ENCODE results near the gene ZIC4.

The ZIC4 gene

DNA sequence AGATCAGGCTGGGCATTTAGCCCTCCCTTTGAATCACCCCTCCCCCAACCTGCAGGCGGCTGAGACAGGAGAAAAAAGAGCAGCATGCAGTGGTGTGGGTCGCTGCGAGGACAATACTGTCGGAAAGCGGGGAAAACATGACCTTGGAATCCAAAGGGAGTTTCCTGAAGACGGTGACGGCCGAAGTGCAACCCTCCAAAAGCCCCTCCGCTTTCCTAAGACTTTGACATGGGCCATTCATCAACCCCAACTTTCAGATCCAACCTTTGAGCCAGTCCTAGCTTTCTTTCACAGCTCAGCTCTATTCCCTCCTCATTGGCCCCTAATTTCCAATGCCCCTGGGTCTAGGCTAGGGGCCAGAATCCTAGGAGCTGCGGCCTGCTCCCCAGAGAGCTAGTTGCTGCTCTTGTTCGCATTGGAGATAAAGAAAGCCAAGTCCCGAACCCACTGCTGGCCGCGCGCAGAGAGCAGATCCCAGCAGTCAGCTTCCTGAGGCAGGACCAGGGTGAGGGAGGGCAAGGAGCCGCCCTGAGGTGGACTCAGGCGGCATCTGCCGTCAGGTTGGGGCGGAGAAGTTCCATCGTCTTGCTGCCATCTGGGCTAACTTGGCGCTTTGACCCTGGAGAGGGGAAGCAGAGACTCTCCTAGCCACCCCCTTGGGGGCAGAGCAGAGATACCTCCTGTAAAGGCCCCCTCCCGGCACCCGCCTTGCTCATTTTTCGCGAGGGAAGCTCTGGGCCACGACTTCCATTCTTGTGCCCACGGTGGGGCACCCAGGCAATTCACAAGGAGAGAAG, 914 bp downstream of the ZIC4 start:
- DNase-seq (ENCODE audit: low read depth in 3 of 3, low spot score in 1 of 3) = no peak

DNA sequence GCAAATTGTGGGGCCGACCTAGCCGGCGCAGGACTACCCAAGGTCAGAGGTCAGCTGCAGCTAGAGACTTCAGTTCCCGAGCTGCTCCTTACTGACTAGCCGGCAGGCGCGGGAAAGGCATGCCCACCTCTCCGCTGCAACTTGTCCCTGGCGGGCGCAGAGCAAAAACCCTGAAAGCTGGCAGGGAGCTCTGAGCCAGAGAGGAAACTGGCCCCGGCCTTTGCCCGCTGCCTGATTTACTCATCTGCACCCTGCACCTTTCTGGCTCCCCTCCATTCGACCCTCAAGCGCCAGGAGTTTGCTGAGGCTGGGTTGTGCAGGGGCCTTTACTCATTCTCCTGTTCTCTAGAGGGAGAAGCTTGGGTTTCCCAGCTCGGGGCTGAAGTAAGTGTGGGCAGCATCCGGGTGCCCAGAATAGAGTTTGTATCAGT, 1.5 kb downstream of the ZIC4 start:
- no peak for DNase-seq (ENCODE audit: low read depth in 3 of 3, low spot score in 1 of 3)

DNA sequence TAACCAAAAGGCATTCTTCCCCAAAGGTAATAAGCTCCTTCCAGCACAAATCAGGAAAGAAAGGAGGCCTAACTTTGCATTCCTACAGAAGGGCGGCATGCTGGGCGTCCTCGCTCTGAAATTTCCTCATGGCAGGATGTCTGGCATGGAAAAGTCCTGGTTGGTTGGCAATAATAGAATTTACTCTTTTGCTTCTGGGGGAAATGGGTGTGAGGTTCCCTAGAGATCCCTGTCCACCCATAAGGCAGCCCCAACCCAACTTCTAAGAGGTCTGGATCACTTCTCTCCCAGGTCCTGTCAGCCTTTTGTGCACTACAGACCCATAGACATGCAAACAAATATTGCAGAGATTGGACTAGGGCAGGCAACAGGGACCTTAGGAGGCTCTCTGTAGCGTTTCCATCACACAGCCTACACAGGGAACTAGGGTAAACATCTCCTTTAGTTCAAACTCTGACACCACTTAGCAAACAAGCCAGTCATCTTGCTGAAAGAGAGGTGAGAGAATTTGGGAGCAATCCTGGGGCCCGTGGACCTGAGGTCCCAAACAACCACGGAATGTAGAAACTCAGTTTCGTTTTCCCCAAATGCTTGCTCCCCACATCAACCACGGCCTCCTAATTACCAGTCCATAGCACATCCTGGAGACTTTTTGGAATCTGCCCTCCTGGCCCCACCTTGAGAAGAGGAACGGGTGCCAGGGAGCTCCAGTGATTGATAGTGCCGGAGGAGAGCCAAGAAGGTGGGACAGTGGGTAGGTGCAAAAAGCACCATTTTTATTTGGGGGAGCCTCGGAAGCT, 2.1 kb downstream of the ZIC4 start:
- DNase-seq (ENCODE audit: low read depth in 3 of 3, low spot score in 1 of 3) = no peak

DNA sequence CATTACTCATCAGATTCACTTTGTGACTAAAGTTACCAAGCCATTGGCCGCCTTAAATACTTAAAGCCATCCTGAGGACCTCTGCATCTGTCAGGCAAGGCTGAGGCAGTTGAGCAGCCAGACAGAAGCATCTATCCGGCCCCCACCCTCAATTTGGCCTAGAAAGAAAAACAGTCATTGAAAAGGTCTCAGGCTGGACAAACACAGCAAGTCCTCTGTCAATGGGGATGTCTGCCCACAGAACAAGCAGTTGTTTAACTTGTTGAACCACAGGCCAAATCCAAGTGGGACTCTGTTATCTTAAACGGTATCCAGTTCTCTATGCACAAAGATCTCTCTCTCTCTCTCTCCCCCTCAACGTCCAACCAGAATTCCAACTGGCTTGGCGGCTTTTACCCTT, 2.8 kb downstream of the ZIC4 start:
- DNase-seq (ENCODE audit: low read depth in 3 of 3, low spot score in 1 of 3) = no peak

DNA sequence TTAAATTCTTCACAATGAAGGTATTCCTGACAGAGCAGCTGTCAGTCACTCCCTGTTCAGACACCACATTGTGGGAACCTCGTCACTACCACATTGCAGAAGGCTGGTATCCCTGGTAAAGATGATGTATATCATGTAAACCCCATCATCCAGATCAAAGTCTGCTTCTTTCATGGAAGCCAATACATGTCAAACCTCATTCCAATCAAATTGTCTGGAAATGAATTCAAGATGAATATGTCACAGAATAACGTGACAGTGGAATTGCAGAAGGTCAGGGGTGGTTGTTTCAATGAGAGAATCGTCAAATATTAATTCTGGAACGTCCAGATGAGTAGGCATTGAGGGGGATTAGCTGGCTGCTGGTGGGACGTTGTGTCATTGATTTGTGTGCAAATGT, 4.2 kb downstream of the ZIC4 start:
- DNase-seq (ENCODE audit: low read depth in 3 of 3, low spot score in 1 of 3) = no peak

DNA sequence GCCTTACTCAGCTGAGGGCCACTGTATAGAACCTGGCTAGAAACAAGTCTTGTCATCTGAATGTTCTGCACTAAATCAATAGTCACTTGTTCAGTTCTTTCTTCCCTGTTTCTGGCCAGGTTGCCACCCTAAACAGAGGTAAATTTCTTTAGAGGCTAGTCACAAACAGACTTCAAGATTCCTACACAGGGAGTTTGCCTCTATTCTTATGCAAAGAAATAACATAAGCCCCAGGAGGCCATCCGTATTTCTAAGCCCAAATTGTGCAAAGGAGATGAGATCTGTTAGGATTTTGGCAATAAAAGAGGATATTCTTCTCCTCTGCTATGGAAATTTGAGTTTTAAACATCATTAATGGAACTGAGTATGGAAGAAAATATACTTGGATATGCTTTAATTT, 4.9 kb downstream of the ZIC4 start:
- DNase-seq (ENCODE audit: low read depth in 3 of 3, low spot score in 1 of 3) = no peak

DNA sequence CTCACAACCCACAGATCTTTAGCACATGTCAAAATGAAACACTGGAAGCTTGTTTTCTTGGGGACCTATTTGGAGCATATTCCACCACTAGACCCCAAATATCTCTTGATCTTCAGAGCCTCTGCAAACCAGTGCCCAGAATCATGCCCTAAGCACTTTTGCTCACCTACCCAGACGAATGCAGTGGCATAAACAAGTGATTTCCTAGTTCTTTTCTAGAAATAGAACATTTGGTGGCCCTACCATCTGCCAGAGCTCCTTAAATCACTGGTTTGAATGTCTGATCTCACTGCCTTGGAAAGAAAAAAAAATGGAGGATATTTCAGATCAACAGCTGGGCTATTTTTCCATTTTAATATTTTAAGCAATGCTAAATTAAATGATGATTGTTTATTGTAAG, 5.3 kb downstream of the ZIC4 start:
- DNase-seq (ENCODE audit: low read depth in 3 of 3, low spot score in 1 of 3) = no peak

DNA sequence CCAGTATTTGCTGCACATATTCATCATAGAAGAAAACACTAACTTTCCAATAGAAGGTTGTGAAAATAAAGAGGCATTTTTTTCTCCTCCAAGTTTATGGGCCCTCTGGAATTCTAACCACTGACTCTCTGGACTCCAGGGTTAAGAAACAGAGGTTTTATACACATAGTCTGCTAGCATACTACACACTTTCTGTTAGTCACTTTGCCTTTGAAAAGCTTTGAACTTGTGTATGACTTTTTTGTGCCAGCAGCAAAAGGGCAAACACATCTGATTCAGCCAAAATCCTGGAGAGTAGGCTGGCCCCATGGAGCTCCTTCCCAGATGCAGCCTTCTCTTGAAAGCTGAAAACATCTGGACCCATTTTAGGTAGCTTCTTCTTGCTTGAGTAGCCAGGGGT, 6.2 kb downstream of the ZIC4 start:
- no peak for DNase-seq (ENCODE audit: low read depth in 3 of 3, low spot score in 1 of 3)

DNA sequence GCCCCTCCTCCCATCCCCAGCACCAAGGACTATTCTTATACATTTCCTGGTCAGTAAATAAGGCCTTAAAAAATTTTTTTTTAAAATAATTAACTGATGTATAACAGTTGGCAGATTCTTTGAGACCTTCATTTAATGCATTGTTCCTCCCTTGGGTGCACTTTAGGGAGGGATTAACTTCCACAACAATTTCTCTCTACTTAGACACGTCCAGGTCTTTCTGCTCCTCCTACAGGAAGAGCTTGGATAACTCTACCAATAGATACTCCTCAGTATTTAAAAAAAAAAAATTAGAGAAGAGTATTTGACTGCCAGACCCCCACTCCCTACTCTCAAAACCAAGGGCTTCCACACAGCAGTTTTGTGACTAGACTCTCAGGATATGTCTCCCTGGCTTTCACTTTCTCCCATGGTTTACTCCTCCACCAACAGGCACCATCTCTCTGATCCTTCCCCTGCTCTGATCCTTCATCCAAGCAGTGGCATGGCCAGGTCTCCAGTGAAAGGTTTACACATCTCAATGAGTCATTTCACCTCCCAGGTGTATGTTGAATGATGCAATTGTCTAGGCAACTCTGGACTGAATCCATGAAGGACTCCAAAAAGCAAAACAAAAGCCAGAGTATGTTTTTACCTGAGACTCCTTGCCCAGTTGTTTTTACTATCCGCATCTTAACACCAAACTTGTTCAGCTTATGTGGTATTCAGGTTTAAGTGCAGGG, 7.4 kb downstream of the ZIC4 start:
- DNase-seq (ENCODE audit: low read depth in 3 of 3, low spot score in 1 of 3) = no peak

DNA sequence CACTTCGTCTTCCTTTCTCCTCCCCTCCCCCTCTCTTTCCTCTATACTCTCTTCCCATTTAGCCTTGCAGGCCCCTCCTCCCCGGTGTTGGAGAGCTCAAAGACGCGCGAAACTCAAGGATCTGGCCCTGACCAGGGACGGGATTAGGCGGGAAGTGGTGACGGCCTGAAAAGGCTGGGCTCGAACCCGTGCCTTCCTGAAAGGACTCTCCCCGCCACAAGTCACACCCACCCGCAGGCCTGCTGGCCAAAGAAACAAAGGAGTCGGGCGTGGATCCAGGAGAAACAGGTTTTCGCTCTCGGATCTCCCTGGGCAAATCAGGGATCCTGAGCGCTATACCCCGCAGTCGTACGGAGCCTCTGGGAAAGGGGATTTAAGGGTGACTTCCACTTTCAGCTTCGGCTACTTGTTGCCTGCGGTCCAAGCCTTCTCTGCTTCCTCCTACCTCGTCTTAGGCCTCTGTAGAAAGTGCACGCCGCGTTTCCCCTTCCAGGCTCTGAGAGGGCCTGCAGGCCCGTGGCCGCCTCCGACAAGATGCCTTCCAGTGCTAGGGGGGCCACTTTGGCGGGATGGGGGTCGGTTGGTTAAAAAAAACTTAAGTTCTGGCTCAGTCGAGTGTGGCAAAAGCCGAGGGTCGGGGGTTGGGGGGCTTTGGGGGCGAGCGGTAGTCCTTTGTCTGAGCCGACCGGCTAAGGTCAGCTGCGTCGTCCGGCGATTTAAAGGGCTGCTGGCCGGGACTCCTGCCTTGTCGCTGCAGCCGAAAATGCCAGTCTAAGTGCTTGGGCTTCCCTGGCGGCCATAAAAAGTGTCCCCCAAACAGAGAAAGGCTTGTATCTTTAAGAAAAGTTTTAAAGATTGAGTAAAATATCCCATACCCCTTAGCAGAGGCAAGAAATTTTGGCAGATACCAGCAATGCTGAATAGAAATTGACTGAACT, 8.2 kb downstream of the ZIC4 start:
- no peak for DNase-seq (ENCODE audit: low read depth in 3 of 3, low spot score in 1 of 3)

DNA sequence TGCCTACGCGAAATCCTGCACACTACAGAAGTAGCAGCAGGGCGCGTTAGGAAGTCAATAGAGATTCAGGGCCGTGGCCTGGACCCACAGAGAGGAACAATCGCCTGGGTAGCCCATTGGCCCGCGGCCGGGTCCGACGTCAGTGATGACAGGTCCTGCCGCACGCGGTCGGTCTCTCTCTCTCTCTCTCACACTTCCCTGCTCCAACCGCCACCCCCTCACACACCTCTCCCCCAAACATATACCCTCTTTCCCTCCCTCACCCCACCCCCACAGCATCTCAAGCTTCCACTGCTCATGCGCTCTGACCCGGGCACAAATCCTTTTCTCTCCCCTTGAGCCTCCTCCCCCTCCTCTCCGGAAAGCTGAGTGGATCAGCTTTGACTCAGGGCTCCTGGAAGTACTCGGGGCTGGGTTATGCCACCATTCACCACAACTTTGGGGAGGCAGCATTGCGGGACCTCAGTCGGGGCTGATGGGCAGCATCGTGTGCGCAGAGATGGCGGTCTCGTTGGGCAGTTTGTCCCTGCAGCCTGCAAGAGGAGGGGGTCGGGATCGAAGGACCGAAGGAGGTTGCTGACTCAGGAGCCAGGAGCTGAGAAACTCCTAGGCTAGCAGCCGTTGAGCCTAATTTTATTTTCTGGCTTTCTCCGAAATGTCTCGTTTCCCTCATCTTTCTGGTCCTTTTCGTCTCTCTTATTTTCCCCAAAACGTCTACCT, 9.0 kb downstream of the ZIC4 start:
- DNase-seq (ENCODE audit: low read depth in 3 of 3, low spot score in 1 of 3) = no peak

DNA sequence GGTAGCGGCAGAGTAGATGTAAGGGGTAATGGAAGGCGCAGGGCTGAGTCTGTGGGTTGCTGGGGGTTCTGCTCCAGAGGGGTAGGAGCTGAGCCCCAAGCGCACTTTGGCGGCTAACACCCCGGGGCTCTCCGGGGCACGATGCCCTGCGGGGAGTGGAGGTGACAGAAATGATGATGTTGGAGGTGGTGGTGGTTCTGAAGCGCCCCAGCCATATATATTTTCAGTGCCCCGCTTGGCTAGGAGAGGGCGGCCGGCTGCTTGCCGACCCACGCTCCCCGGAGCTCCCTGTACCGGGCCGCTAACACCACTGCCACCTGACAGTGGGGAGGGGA, 9.7 kb downstream of the ZIC4 start:
- DNase-seq (ENCODE audit: low read depth in 3 of 3, low spot score in 1 of 3) = no peak

DNA sequence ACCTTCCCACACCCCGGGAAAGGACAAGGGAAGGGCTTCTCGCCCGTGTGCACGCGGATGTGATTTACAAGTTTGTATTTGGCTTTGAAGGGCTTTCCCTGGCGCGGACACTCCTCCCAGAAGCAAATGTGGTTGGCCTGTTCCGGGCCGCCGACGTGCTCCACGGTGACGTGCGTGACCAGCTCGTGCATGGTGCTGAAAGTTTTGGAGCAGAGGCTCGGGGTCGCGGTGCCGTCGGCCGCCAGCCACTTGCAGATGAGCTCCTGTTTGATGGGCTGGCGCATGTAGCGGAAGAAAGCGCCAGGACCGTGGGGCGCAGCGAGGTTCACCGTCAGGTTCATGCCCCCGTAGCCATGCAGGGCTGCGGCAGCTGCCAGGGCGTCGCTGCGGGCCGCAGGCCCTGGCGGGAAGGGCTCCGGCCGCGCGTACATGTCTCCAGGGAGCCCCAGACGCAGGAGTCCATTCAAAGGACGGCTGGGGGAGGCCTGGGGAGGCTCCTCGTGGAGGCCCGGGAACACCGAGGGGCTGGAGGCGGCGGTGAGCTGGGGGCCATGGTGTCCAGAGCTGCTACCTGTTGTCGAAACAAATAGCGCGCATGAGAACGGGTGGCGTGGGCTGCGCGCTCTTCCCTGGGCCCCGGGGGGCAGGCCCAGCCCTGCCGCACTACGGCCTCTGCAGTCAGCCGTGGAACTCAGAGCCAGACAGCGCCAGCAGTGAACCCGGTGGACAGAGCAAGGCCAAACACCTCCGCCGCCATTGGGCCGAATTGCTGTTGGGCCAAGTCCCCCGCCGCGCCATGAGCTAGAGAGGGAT, 10.2 kb downstream of the ZIC4 start:
- no peak for DNase-seq (ENCODE audit: low read depth in 3 of 3, low spot score in 1 of 3)

DNA sequence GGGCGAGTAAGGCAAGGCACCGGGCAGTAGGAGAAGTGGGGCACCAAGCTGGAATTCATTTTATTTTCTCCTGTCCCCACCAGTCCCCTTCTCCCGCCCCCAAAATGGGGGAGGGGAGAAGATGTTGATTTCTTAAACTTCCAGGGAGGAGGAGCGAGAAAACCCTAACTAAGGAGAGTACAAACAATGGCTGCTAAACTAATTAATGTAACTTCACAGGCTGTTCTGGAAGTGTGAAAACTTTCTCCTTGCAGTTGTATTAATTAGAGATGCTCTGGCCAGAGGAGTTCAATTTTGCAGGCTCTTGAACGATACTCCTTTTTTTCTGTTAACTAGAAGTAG, 11.5 kb downstream of the ZIC4 start:
- no peak for DNase-seq (ENCODE audit: low read depth in 3 of 3, low spot score in 1 of 3)

DNA sequence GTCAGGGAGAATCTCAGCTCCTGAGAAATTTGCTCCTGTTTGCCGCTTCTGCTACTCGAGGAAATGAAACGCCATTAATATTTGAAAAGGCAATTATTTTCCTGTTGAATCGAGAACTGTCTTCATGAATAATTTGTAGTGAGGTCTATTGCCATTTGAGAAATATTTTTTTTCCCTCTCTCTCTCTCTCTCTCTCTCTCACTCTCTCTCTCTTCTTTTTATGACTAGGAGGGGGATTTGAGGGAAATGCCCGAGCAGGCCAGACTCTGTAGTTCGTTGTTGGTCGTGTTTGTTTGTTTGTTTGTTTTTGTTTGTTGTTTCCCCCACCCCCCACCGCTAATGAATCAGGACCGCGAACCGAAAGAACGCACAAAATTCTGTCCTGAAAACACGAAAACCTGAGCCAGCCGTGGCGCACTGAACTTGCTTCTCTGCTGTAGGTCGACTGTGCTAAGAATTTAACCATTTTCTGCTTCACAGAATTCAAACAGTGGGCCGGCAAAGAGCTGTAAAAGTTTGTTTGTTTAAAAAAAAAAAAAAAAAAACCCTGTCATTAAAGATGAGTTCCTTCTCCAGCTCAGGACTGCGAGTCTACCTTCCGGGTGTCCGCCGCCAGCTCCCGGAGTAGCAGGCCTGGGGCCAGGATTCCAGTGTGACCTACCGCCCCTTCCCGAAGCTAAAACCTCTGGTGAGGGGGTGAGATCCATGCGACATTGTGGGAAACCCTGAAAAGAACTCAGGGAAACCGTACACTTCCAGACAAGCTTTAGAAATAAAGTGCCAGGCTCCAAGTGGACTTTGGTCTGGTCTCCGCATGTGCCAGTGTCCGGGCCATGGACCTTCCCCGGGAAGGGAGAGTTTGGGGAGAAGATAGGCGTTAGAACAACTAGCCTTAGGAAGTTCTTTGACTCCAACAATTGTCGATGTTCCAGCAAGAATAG, 12.1 kb downstream of the ZIC4 start:
- no peak for DNase-seq (ENCODE audit: low read depth in 3 of 3, low spot score in 1 of 3)

DNA sequence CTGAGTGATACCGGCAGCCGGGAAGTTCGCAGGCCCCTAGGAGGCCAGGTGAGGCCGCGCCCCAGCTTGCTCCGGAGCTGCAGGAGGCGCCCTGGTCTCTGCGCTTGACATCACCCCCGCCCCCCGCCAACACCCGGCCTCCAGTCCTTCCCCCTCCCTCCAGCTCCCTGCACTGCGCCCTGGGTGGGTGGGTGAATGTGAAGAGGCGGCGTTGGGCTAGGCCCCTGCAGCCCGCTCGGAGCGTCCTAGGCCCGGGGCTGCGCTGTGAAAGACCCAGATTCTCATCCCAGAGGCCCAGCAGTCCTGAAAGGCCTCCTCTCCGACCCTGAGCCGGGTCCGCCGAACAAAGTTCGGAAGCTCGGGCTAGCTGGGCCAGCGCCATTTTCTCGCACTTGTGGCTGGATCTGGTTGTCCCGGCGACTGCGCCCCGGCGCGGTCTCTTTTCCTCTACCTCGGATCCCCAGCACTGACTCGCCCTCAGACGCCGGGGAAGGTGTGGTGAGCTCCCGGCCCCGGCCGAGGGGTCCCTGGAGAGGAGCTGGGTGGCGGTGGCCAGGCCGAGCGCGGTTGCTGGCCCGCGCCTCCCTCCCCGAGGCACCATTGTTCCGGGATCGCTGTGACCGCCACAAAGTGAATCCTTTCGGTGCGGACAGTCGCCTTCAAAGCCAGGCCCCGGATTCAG, 12.9 kb downstream of the ZIC4 start:
- no peak for DNase-seq (ENCODE audit: low read depth in 3 of 3, low spot score in 1 of 3)

DNA sequence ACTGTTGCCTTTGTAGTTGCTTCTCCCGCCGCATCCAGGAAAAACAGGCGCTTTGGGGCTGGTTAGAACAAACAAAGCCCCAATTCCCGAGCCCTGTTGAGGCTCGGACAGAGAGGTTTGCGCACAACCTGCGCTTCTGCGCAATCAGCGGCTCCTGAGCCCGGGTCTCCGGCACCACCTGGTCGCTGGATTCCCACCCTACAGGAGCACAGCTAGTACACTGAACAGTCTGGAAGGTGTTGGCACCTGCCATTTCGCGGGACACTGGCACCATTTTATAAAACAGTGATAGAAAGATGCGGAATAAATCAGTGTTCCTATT, 13.8 kb downstream of the ZIC4 start:
- DNase-seq (ENCODE audit: low read depth in 3 of 3, low spot score in 1 of 3) = no peak

Measured in stimulated activated CD4-positive, alpha-beta T cell treated with anti-CD3 and anti-CD28 coated beads, TNF-alpha, amount 100 ng/mL, for 1 hour (primary cell).